GM18858 (cell line): Measurements from ENCODE around the gene ADAMTS12.

ENCODE experiments used
- ATAC-seq: cut with Tn5 transposase; IDR thresholded peaks from one replicate; pipeline ENCODE4 v1.9.1; 2021; ENCODE audit not compliant: unreplicated experiment

Gene ADAMTS12

DNA sequence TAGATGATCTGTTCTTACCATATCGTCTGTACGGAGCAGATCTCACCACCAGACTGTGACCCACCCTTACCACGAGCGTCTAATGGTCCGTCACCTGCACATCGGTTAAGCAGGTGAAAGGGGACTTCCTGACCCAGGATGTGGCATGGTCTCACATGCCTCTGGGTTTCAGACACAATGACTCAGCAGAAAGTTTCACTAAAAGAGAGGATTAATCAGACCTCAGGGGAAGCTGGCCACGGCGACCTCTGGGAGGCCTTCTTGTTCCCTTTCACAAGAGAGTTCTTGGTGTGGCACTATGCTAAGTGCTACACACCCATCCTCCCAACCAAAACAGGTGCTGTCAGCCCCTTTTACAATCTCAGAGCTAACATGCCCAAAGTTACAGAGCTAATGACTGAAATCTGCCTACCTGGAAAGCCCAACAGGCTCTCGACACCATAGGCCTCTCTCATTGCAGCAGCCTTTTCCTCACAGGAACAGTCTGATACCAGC is 41.6 kb downstream of the ADAMTS12 start:
- peak; percentile 93 for ATAC-seq

DNA sequence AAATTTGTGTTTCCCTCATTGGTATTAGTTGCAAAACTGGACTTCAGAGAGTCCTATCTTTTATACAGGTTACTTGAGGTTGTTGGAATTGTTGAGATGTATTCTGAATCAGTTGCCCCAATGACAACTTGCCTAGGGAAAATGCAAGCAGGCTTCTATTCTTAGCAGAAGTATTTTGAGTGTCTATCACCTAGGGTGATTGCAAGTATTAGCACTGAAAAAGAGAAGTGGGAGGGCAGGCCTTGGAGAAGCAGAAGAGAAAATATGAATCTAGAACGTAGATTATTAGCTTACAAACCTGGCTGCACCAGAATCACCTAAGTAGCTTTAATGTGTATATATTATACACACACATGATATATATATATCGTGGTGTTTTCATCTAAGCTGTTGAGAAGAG is 43.2 kb downstream of the ADAMTS12 start:
- peak; percentile 23 for ATAC-seq

DNA sequence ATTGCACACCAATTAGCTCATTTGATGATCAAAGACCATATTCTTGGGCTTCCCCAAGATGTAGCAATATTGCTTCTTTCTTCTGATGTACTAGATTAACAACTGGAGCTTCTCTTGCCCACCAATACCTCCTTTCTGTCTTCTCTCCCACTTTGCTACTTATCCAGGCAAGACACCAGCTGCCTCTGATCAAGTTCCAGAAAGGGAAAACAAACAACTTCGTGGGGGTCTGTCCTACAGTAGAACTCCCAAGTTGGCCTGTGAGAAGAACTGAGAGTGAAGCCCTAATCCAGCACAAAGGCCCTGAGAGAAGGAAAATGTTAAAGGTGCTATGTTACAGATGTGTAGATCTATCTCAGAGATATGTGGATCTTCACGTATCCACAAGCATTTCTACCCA is 44.9 kb downstream of the ADAMTS12 start:
- ATAC-seq = no peak

DNA sequence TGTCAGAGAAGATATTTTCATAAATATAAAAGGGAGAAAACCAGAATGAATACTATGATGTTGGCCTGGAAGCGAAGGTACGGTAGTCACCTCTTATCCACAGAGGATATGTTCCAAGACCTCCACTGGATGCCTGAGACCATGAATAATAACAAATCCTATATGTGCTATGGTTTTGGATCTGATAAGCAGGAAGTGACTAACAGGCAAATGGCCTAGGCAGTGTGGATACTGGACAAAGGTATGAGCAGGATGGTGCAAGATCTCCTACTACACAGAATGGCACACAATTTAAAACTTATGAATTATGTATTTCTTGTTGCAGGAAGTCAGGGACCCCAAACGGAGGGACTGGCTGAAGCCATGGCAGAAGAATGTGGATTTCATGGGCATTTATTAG is 48.2 kb downstream of the ADAMTS12 start:
- no peak for ATAC-seq

DNA sequence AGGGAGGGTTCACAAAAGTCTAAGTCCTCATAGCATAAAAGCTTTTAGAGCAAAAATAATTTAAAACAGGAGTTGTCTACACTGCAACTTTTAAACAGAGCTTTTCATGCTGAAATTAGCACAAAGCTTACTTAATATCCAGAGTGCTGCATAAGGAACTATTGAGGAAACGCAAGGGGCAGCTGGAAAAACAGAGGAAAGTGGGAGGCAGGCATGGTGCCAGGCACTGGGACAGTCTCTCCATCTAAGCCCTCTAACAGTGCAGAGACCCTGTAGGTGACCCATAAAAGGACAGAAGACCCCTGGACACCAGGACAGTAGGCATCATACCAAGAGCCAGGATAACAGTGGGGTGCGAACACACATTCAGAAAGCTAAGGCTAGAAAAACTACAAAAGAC is 49.3 kb downstream of the ADAMTS12 start:
- ATAC-seq = no peak

DNA sequence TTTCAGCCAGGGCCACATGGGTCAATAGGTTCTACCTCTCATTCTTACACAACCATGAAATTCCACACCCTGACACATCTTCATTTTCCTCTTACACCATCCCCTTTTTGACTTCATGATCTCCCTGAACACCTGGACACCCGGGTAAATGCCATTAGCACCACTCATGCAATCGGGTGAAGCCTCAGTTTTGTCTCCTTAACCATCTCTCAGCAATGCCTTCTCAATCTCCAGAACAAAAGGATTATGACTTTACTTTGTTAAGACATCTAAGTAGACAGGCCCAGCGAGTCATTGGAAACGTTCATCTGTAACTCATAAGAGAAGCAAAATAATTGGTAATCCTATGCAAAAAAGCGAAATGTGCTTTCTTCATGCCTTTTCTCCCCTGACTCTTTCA is 49.9 kb downstream of the ADAMTS12 start:
- no peak for ATAC-seq

DNA sequence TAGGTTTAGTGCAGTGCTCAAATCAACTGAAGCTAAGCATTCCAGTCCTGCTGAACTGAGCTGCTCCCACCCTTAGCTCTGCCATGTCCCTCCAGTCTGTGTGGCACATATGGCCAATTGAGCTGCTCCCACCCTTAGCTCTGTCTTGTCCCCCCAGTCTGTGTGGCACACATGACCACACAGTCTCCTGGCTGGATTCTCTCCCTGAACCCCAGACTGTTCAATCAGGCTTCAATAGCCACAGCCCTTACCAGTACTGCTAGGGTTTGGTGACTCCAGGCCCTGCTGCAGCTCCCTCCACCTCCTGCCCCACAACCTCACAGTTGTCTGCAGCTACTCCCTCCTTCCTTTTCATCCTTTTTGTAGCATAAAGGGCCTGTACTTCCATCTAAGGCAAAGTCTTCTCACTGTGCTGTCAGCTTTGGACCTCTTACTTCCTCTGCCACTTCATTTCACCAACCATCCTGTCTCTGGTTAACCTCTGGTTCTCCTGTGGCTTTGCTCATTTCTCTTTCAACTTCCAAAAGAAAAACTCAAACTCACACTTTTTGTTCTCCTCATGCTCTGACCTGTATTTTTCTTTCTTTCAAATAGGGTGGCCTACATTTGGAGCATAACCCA is 50.8 kb downstream of the ADAMTS12 start:
- ATAC-seq = peak; percentile 70

DNA sequence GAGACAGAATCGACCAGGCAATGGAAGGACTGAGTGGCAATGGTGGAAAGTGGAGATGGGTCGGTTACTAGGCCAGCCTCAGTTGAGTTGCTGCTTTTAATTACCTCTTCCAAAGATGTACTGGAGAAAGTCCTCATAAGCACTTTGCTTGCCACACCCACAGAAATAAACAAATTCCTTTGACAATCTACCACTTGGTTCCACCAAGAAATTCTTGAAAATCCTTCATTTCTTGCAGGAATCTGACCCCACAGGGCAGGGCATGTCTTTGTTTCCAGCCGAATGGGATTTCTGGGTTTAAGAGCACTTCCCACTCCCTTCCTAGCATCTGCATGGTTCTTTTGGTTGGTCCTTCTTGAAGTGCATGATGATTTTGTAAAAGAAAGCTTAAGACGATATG is 54.5 kb downstream of the ADAMTS12 start:
- ATAC-seq = no peak

DNA sequence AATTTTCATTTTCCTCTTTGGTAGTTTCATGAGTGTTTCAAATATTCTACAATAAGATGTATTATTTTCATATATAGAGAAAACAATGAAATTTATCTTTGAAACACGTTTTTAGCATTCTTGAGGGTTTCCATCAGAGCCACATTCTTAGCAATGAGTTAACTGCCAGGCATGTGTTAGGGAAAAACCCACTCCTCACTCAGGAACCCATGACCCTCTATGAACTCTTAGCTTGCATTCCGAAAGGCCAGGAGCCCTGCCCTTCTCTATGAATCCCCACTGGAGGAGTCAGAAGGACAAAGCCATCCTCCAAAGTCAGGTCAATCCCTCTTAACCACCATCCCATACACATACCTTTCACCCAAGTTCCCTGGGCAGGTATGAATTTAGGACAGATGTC is 57.5 kb downstream of the ADAMTS12 start:
- no peak for ATAC-seq

DNA sequence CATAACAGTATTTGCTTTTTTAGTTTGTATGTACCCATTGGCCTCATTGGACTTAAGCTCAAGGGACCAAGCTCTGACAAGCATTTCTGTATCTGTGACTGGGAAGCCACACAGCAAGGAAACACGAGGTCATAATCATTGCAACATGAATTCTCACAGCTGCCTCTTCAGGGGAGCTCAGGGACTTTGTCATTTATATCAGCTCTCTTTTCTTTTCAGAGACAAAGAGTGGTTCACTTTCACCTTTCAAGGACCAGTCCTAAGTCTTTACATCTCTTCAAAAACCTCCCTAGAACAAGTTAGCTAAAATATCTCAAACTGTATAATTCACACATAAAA is 58.6 kb downstream of the ADAMTS12 start:
- no peak for ATAC-seq

DNA sequence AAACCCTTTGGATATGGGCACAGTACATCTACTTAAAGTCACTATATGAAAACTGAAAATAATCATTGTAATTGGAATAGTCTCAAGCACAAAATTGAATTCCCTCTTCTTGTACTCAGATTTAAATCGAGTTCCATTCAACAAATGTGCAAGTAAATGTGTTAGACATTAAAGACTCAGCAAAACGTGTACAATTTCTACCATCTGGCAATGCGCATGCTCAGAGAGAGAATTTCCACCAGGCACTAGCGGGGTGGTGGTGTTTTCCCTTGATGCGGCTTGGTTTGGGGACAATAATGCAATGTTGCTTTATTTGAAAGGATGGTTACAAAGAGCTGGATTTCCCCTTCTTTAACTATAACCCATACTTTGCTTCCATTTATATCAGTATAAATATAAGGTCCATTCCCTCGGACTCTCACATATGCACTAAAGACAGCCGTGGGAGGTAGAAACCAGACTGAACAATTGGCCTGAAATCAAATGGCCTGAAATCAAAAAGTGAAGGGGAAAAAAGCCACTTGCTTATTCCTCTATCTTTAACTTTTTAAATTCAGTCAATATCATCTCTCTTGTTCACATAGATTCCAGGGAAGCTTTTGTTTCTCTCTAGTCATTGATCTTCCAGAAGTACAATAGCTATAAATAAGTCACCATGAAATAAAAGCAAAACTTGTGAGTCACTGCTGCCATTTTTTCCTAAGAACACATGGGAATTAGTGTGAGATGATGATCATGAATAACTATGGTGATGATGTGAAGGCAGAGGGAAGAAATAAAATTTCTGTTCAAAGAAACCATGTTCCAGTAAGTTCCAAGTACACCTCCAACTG is 59.2 kb downstream of the ADAMTS12 start:
- no peak for ATAC-seq

DNA sequence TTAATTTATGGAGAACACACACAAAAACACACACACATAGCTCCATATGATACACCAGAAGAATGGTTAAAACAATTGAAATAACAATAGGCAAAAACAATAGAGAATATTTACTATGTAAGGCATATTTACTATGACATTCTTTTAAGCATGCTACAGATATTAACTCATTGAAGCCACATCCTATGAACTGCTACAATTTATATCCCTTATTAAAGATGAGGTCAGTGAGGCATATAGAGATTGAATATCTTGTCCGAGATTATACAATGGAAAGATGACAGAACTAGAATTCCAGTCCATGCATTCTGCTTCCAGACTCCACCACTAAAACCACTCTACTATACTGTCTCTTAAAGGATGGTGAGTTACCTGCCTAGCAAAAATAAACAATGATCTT is 60.7 kb downstream of the ADAMTS12 start:
- ATAC-seq = no peak

DNA sequence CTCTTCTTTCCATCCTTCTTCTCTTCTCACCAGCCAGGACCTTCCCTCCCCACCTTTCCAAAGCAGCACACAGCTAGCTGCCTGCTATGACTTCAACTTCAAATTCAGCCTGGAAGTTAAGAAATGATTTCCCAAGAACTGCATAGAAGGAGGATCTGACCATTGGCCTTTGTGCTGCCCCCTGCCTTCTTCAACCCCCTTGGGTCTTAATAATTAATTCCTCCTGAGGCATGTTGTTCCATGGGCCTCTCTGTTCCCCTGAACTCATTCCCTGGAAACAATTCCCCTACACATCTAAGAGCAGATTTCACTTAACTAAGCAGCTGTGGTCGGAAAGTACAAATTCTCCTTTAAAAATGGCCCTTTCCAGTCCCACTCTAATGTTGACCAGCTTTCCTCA is 62.4 kb downstream of the ADAMTS12 start:
- no peak for ATAC-seq

DNA sequence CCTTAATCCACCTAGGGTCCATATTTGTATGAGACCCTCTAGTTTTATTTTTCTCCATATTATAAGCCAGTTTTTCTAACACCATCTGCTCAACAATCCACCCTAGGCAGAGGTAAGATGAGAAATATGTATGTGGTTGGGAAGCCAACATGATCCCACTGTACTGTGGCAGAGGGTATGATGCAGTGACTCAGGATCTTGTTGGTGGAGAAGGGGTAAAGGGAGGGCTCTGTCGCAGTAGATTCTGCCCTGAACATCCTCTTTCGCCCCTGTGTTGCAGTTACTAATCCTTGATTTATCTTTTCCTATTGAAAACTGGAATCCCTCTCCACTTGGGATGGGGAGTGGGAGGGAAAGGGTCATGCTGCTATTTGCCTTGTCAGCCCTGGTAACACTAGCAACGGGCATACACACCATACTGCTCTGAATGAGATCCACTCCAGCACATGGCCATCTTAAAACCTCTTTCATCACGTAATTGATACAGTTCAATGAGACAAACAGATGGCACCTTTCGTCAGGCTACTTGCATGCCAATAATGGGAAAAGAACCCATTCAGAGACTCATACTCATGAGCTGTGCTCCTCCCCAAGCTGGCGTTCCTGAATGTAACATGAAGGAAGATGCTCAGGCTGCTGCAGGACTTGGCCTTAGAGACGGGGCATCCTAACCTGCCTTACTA is 63.0 kb downstream of the ADAMTS12 start:
- no peak for ATAC-seq

DNA sequence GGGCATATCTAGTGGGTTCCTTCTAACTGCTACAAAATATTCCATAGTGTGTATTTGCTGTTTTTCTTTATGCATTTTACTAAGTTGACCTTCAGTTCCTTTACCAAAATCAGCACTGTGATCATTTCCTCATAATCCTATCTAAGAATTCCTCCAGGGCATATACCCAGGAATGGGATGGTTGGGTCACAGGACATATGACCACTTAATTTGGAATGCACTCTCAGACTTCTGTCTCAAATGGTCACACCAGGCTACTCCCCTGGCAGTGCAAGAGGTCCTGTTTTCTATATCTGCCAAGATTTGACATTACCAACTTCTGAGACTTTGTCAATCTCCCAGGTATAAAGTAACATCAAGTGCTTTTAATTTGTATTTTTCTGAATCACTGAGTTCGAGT is 63.9 kb downstream of the ADAMTS12 start:
- no peak for ATAC-seq

DNA sequence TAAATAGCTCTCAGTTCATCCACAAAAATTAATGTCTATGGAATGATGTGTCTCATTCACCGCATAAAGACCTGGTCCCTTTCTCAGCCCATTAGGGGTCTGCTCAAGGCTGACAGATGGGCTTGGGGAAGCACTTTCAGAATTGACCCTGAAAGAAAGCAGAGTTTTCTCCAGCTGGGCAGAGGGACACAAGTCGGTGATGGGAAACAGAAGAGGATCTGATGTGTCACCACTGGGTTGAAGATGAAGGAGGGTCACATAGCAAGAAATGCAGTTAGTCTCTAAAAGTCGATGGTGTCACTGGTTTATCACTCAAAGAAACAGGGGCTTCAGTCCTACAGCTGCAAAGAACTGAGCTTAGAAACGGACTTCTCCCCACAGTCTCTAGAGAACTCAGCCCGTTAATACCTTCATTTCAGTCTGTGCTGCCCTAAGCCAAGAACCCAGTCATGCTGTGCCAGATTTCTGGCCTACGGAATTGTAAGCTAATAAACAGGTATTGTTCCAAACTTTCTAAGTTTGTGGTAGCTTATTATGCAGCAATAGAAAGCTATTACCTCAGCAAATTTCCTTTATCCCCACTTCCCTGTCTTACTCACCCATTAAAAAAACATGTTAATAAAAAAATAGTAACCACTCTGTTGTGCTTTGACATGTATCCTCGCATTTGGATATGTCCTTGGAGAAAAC is 64.6 kb downstream of the ADAMTS12 start:
- no peak for ATAC-seq

DNA sequence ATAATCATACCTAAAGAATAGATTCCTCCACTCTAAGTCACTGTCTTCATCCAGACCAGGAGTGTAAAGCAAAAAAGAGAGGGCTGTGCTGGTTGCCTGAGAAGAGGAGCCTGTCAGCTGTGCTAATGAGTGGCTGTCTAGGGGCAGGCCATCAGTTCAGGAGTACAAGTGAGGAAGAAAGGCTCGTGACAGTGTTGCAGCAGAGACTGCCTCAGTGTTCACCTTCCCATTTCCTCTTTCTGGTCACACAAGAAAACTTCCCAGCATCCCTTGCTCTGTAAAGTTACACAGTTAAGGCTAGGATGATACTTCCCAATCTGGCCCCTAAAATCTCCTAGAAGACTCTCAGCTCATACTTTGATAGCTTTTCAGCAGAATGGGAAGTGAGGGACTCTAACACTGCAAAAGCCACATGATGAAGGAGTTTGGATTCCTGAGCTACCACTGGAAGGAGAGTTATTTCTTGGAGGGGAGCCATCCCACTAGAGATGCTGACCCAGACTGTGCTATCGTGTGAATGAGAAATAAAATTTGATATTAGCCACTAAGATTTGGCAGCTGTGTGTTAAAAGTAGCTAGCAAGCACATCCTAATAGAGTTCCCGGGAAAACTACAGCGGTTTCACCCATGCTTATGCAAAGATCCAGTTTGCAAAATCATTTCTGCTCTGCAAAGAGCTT is 67.1 kb downstream of the ADAMTS12 start:
- ATAC-seq = peak; percentile 84

DNA sequence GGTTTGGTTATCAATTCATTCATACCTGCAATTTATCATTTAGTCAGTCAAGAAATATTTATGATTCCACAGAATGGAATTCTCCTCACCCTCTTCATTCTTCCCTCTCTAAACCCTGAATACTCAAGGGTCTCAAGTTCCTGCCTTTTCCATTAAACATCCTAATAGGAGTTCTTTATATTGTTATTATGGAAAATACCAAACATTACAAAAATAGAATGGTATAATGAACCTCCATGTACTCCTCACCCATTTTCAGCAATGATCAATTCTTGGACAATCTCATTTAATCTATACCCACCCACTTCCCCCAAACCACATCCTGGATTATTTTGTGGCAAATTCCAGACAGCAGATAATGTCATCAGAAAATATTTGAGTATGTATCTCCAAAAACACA is 74.5 kb downstream of the ADAMTS12 start:
- ATAC-seq = no peak

DNA sequence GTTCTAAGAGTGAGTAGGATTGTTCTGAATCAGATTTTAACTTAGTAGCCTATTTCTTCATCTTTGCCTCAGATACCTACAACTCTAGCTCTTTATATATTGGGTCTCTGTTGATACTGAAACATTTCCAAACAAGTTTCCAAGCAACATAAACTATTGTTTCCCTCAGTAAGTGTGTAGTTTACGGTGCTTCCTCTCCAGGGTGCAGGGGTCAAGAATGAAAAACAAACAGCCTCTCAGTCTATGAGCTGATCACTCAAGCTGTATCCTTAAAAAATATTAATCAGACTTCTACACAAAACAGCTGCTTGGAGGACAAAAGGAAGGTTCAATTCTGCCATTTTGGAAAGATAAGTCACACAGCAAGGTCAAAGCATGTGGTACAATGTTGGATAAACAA is 75.0 kb downstream of the ADAMTS12 start:
- ATAC-seq = no peak

DNA sequence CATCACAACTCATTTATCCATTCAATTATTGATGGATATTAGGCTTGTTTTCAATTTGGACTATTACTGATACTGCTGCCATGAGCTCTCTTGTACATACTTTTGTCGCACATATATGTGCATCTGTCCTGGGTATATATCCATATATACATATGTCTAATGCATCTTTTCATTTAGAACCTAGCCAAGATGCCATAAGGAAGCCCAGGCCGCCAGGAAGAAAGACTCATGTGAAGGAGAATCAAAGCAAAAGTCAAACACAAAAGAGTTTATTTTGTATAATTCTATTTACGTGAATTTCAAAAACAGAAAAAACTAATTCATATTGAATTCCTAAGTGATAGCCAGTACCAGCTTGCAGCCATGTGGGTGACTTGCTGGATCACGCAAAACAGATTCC is 79.0 kb downstream of the ADAMTS12 start:
- ATAC-seq = no peak
